GM12872 (cell line): ENCODE measurements around the gene CNTNAP5.

Experiments used
- CTCF ChIP-seq: IDR thresholded peaks from 3 replicates; pipeline ENCODE4 v1.5.1; 2011; ENCODE audit warnings: low read depth, mild to moderate bottlenecking, low read length, moderate library complexity; ENCODE audit not compliant: insufficient read depth

The CNTNAP5 gene

GRCh38 chr2:124281541-124281940 is 256.5 kb downstream of the CNTNAP5 start:
- no peak for TF ChIP-seq CTCF

- no peak for TF ChIP-seq CTCF
These were observed 258.0 kb downstream of the CNTNAP5 start for GRCh38 chr2:124283096-124283495.

GRCh38 chr2:124286089-124286783 is 261.1 kb downstream of the CNTNAP5 start:
- TF ChIP-seq CTCF: no peak

DNA sequence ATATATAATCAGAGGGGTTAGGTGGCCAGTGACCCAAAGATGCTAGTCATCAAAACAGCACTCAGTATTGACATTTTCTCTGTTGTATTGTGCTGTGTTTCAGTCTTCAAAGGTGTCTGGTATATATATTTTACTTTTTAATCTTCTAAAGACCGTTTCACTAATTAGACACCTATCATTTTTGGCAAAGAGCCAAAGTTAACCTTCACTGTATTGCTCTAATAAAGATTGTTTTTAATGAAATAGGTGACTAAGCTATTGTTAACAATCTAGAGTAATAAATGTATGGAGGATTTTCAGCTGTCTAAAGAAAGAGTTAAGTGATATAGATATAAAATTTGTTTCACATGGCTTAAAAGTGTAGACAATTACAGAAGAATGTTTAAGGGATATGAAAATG is 264.0 kb downstream of the CNTNAP5 start:
- no peak for TF ChIP-seq CTCF

DNA sequence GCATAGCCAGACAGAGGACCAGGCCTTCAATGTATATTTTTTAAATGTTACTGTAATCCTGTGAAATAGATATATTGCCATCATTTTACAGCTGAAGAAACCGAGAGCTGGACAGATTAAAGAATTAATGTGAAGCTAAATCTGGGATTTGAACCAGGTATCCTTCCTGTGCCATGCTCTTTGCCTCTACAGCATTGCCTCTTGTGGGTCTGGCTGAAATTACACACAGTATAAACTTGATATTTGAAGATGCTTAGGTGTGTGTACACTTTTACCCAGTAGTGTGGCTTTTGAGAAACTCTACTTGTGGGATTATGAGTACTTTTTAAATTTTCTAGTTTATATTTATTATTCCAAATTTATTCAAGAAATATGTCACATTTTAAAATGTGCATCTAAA is 264.5 kb downstream of the CNTNAP5 start:
- TF ChIP-seq CTCF: no peak

- TF ChIP-seq CTCF: no peak
These were observed 271.4 kb downstream of the CNTNAP5 start for GRCh38 chr2:124296470-124296869.

DNA sequence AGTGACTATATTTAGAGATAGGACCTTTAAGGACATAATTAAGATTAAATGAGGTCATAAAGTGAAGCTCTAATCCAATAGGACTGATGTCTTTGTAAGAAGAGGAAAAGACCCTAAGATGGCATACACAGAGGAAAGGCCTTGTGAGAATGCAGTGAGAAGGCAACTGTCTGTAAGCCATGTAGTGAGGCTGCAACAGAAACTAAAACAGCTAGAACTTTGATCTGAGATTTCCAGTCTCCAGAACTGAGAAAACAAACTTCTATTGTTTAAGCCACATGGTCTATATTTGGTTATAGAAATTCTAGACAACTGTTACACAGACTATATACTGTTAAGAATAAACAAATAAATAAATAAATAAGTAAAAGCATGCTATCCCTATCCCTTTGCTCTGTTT is 276.8 kb downstream of the CNTNAP5 start:
- TF ChIP-seq CTCF: no peak
